HepG2 (cell line): ENCODE results near the gene HSPA1L. TPM values are rescaled to one million over a fixed set of nuclear protein-coding genes. Genes with fewer than 3 reads are reported as not detected.

Experiments
- DNMT1 ChIP-seq: sonication (generic); formaldehyde crosslinking; IDR thresholded peaks from 2 replicates; pipeline ENCODE4 v1.5.1; 2020; ENCODE audit warnings: mild to moderate bottlenecking, missing genetic modification reagents
- ELF4 ChIP-seq: sonication (generic); formaldehyde crosslinking; IDR thresholded peaks from 2 replicates; pipeline ENCODE4 v1.5.0; 2020; ENCODE audit warnings: missing genetic modification reagents, mild to moderate bottlenecking, moderate library complexity, borderline replicate concordance
- ELK4 ChIP-seq: sonication (generic); formaldehyde crosslinking; IDR thresholded peaks from 2 replicates; pipeline ENCODE4 v1.9.0; 2021; ENCODE audit warnings: missing genetic modification reagents, borderline replicate concordance
- GATAD2A ChIP-seq: IDR thresholded peaks from 2 replicates; pipeline ENCODE4 v1.6.1; 2016
- IRF1 ChIP-seq: sonication (generic); formaldehyde crosslinking; IDR thresholded peaks from 2 replicates; pipeline ENCODE4 v1.4.0; 2020; ENCODE audit warnings: low read depth, mild to moderate bottlenecking, missing genetic modification reagents
- IRF2 ChIP-seq: IDR thresholded peaks from 2 replicates; pipeline ENCODE4 v1.6.1; 2018; ENCODE audit warnings: missing genetic modification reagents, missing compliant biosample characterization
- KDM1A ChIP-seq: IDR thresholded peaks from 2 replicates; pipeline ENCODE4 v1.6.1; 2016; ENCODE audit warnings: missing compliant biosample characterization
- LBX2 ChIP-seq: sonication (generic); formaldehyde crosslinking; IDR thresholded peaks from 2 replicates; pipeline ENCODE4 v1.5.0; 2020; ENCODE audit warnings: missing genetic modification reagents, mild to moderate bottlenecking, borderline replicate concordance
- MBD4 ChIP-seq: IDR thresholded peaks from 2 replicates; pipeline ENCODE4 v1.6.1; 2012; ENCODE audit warnings: low read length, inconsistent platforms, borderline replicate concordance
- NKX3-1 ChIP-seq: sonication (generic); formaldehyde crosslinking; IDR thresholded peaks from 2 replicates; pipeline ENCODE4 v1.5.0; 2020; ENCODE audit warnings: missing genetic modification reagents
- NR2F6 ChIP-seq, 2 experiments: IDR thresholded peaks; 2 replicates each; pipeline ENCODE4 v1.6.1; 2016; ENCODE audit warnings: antibody characterized with exemption in 1 of 2, mild to moderate bottlenecking in 1 of 2
- RARA ChIP-seq: IDR thresholded peaks from 2 replicates; pipeline ENCODE4 v1.6.1; 2016; ENCODE audit warnings: missing genetic modification reagents, missing compliant biosample characterization
- SIN3A ChIP-seq: IDR thresholded peaks from 2 replicates; pipeline ENCODE4 v1.6.1; 2011; ENCODE audit warnings: low read depth, mild to moderate bottlenecking, control low read depth, low read length, borderline replicate concordance
- SKI ChIP-seq: fragments of 450-650 bp; IDR thresholded peaks from one replicate; pipeline ENCODE4 v1.6.1; 2018; ENCODE audit warnings: mild to moderate bottlenecking; ENCODE audit not compliant: partially characterized antibody
- SMARCC2 ChIP-seq: fragments of 450-650 bp; IDR thresholded peaks from 2 replicates; pipeline ENCODE4 v1.6.1; 2017; ENCODE audit warnings: antibody characterized with exemption, mild to moderate bottlenecking
- SOX6 ChIP-seq, 2 experiments: fragments of 450-650 bp in 1 of 2; sonication (generic) in 1 of 2; formaldehyde crosslinking in 1 of 2; IDR thresholded peaks; 2 replicates each; pipeline versions ENCODE4 v1.4.0 to v1.6.1; 2017 to 2020; ENCODE audit warnings: antibody characterized with exemption in 1 of 2, mild to moderate bottlenecking in 1 of 2, missing genetic modification reagents in 1 of 2
- XRCC5 ChIP-seq: fragments of 200-400 bp; formaldehyde crosslinking; optimal IDR thresholded peaks from 2 replicates; pipeline ENCODE3; 2017; ENCODE audit warnings: mild to moderate bottlenecking, low read length
- ZKSCAN1 ChIP-seq: fragments of 150-350 bp; IDR thresholded peaks from 2 replicates; pipeline ENCODE4 v1.6.1; 2014; ENCODE audit warnings: low read length
- ZKSCAN5 ChIP-seq: sonication (generic); formaldehyde crosslinking; IDR thresholded peaks from 2 replicates; pipeline ENCODE4 v1.5.1; 2020; ENCODE audit warnings: mild to moderate bottlenecking, missing genetic modification reagents
- ZKSCAN8 ChIP-seq: IDR thresholded peaks from 2 replicates; pipeline ENCODE4 v1.6.1; 2016; ENCODE audit warnings: borderline replicate concordance, missing genetic modification reagents, missing compliant biosample characterization
- ZNF207 ChIP-seq: fragments of 450-650 bp; IDR thresholded peaks from 2 replicates; pipeline ENCODE4 v1.6.1; 2016; ENCODE audit warnings: antibody characterized with exemption, borderline replicate concordance
- ZNF34 ChIP-seq: sonication (generic); formaldehyde crosslinking; IDR thresholded peaks from 2 replicates; pipeline ENCODE4 v1.4.0; 2020; ENCODE audit warnings: mild to moderate bottlenecking, missing genetic modification reagents, borderline replicate concordance
- ZNF609 ChIP-seq: sonication (generic); formaldehyde crosslinking; IDR thresholded peaks from 2 replicates; pipeline ENCODE4 v1.4.0; 2020; ENCODE audit warnings: mild to moderate bottlenecking, missing genetic modification reagents, borderline replicate concordance
- ZNF775 ChIP-seq: sonication (generic); formaldehyde crosslinking; IDR thresholded peaks from 2 replicates; pipeline ENCODE4 v1.4.0; 2020; ENCODE audit warnings: missing genetic modification reagents, mild to moderate bottlenecking, moderate library complexity, borderline replicate concordance
- polyA plus RNA-seq, 8 experiments: library from polyadenylated mRNA; depleted of rRNA in 3 of 8; stranded (reverse) in 7 of 8; unstranded in 1 of 8; fragments of >200 nt; fragmentation: Illumina TruSeq in 4 of 8; extraction: Trizol in 4 of 8; gene quantifications; 2 replicates each; pipeline versions ENCODE4 v1.2.1 to v1.2.3, GENCODE V29; 2011 to 2016; ENCODE audit warnings: low read depth in 4 of 8, missing spikeins in 1 of 8, mixed read lengths in 1 of 8; ENCODE audit not compliant: insufficient read depth in 1 of 8
- total RNA-seq, 5 experiments: library from RNA; depleted of rRNA; stranded (reverse); fragments of >200 nt; fragmentation: Illumina TruSeq; extraction: Trizol; gene quantifications; 2 replicates each; pipeline ENCODE4 v1.2.3, GENCODE V29; 2016; ENCODE audit warnings: low read depth in 1 of 5

HSPA1L gene
- total and polyA plus RNA-seq, 2 of the 13 experiments (the other 11 are each of a cell fraction or from before 2014, with no cell fraction given), result 0.55 to 1.0 TPM

- TF ChIP-seq IRF1 (CRISPR knock-in tag), result no peak
- TF ChIP-seq IRF2 (CRISPR knock-in tag), result peak; percentile 13; the same call in 1 of the 2 replicates
- TF ChIP-seq NR2F6 (IDR thresholded peaks at IDR 0.05), result 0 out of 2 replicates have a peak, but pooled peaks have one; percentile 13
- TF ChIP-seq NR2F6 (CRISPR knock-in tag; IDR thresholded peaks at IDR 0.05), result no peak
- no peak for TF ChIP-seq NKX3-1 (CRISPR knock-in tag)
- no peak for TF ChIP-seq ZKSCAN5 (CRISPR knock-in tag)
- TF ChIP-seq DNMT1 (CRISPR knock-in tag), result no peak
- TF ChIP-seq ELK4, result no peak
- no peak for TF ChIP-seq SKI
- 0 out of 2 replicates have a peak, but pooled peaks have one; percentile 45 for TF ChIP-seq MBD4
- TF ChIP-seq ZNF207, result no peak
- 0 out of 2 replicates have a peak, but pooled peaks have one; percentile 35 for TF ChIP-seq ZNF34
- TF ChIP-seq GATAD2A, result peak; percentile 67
- TF ChIP-seq XRCC5, result no peak
- TF ChIP-seq ZKSCAN1, result no peak
- TF ChIP-seq ELF4 (CRISPR knock-in tag), result no peak
- TF ChIP-seq SOX6 (IDR thresholded peaks at IDR 0.05), result no peak
- peak; percentile 48; the same call in 1 of the 2 replicates for TF ChIP-seq SOX6 (CRISPR knock-in tag; IDR thresholded peaks at IDR 0.05)
- TF ChIP-seq ZNF775 (CRISPR knock-in tag), result no peak
- no peak for TF ChIP-seq KDM1A (CRISPR knock-in tag)
- TF ChIP-seq ZNF609 (CRISPR knock-in tag), result 0 out of 2 replicates have a peak, but pooled peaks have one; percentile 9
- TF ChIP-seq LBX2 (CRISPR knock-in tag), result no peak
- no peak for TF ChIP-seq SIN3A
- TF ChIP-seq SMARCC2, result no peak
- TF ChIP-seq RARA (CRISPR knock-in tag), result no peak
- TF ChIP-seq ZKSCAN8 (CRISPR knock-in tag), result 0 out of 2 replicates have a peak, but pooled peaks have one; percentile 6
Measured at GRCh38 chr6:31819871-31820299, 4.8 kb upstream of the HSPA1L start (continued).
